NAMALWA (cell line): ENCODE data around the gene RECK.
A peak's percentile ranks its signal among the peaks of the same experiment; 100 is the strongest.

Source experiments
- DNase-seq: peaks from one replicate; pipeline ENCODE4 v3.0.0-alpha.2; 2015; ENCODE audit warnings: low spot score

Gene RECK

DNA sequence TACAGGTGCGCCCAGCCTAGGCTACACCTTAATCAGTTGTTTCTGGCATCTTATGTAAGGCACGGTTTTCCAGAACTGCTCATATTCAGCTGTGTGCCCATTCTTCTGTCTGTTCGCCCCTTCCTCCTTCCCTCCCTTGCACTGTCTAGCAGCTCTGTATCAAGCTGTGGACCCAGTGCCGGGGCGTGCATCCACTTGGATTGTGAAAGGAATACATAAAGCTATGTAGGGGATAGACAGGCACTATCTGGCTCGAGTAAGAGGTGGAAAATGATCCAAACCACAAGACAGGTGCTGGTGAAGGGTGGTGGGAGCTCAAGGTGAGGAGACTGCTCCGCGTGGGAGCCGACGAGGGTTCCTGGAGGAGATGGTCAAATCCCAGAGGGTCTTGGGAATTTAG is 101.8 kb downstream of the RECK start:
- DNase-seq = no peak

DNA sequence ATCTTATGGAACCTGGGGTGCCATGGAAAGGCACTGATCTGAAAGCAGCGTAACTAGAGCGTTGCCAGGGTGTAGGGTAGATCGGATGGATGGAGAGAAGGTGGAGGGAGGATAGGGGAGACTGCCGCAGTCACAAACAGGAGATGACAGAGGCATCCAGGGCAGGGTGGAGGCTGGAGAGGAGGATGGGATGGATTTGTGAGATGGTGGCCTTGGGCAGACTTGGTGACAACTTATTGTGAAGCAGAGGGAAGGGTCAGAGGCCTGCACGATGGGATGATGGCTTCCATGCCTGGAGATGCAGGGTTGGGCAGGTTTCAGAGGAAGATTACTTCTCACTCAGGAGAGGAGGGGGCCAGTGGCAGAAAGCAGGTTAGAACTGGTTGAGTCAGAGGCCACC is 102.2 kb downstream of the RECK start:
- DNase-seq = no peak

DNA sequence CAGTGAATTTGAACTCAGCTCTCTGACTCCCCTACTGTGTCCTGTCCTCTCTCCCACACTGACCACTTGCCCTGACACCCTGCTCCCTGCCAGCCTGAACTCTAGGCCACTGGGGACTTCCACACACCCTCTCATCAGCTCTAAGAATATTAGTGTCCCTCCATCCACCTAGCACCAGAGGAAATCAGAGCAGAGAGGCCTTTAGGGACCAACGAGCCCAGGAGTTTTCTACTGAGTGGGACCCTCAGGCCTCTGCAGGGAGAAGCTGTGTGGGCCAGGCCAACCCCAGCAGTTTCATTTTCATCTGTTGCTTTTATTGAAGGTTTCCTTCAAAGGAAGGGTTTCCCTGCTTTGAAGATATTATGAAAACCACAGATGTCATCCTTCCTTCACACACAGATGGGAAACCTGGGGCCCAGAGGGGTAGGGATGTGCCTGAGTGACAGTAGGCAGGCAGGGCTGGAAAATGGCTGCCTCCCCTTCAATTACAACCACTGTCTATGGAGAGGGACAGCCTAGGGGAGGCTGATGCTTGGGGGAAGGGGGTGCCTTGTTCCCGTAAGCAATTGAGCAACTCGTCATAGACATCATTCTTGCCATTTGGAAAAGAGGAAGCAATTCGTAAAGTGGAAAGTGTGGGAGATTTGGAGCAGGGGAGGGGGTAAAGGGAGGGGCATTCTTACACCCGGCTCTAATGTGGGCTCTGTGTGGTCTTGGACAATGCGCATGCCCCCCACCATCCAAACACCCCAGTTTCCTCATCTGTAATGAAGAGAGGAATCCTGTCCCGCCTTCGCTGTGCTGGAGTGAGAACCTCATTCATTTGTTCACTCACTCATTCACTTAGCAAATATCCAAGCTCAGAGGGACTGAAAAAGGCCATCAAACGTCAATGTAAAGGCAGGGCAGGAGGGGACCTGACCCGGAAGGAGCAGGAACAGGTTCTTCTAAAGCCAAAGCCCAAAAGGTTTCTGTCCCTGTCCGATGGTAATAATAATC is 103.7 kb downstream of the RECK start:
- DNase-seq = no peak

DNA sequence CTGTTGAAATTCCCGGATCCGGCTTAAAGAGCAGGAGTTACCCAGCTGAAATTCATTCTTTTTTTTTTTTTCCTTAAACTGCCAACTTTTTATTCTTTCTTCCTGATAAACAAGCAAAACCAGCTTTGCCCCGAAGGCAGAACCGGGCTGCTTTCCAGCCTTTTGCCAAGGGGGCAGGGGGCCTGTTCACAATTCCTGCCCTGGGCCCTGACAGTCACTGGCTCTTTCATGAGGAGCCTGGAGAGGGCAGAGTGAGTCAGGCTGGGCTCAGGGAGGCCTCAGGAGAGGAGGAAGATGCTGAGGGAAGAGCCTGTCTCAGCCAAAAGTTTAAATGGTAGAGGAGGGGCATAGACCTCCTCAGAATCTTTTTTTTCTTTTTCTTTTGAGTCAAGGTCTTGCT is 104.6 kb downstream of the RECK start:
- DNase-seq = no peak

DNA sequence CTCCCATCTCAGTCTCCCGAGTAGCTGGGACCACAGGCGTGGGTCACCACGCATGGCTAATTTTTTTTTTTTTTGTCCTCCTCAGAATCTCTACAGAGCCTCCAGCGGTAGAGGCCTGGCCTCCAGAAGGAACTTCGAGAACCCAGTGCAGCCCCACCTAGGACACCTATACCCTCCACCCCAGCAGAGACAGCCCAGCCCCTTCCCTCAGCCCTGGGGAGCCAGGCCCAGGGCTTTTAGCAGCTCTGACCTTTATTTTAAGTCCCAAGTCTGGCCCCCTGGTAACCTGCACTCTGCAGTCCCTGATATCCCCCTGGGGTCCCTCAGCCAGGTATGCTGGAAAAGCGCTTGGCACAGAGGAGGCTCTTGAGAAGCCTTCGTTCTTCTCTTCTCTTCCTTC is 105.0 kb downstream of the RECK start:
- no peak for DNase-seq

DNA sequence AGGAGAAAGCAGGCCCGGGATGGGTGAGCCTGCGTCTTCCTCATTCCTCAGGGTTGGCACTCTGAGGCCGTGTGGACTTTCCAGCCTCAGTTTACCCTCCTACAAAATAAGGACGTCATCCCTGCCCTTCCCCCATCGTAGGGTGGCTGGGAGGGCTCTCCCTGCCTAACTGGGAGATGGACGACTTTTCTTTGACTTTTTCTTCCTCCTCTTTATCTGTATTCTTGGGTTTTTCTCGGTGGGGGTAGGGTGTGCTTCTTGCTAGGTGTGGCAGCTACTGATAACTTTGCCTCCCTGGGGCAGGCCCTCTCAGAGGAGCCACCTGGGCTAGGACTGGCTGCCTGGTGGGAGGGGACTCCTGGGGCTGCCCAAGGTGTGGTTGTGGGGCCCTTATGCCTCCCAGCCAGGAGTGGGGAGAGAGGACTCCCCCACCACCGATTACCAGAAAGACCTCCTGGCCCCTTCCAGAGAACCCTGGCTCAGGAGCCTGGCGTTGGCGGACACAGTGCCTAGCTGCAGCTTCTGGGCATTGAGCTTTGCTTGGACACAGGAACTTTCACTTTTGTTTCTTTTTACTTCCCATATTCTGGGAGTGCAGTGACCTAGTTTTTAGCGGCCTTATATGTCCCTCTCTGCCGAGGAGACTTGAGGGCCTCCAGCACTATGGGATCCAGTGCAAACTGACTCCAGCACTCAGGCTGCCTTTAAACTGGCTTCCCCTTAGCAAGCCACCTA is 106.0 kb downstream of the RECK start:
- DNase-seq = no peak

DNA sequence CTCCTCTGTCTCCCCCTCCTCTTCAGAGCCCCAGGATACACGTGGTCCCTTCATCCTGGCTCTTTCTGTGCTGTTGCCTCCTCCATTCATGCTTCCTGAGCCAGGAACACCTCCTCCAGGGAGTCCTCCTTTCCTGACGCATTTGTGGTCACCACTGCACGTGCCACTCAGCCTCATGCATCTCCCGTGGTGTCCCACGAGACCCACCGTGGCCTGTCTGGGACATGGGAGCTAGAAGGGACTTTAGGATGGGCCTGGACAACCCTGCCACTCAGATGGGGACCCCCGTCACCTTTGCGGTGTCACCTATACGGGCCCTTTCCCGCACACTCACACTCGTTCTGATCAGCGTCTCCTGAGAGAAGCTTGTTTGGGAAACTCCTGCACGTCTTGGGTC is 106.5 kb downstream of the RECK start:
- no peak for DNase-seq

DNA sequence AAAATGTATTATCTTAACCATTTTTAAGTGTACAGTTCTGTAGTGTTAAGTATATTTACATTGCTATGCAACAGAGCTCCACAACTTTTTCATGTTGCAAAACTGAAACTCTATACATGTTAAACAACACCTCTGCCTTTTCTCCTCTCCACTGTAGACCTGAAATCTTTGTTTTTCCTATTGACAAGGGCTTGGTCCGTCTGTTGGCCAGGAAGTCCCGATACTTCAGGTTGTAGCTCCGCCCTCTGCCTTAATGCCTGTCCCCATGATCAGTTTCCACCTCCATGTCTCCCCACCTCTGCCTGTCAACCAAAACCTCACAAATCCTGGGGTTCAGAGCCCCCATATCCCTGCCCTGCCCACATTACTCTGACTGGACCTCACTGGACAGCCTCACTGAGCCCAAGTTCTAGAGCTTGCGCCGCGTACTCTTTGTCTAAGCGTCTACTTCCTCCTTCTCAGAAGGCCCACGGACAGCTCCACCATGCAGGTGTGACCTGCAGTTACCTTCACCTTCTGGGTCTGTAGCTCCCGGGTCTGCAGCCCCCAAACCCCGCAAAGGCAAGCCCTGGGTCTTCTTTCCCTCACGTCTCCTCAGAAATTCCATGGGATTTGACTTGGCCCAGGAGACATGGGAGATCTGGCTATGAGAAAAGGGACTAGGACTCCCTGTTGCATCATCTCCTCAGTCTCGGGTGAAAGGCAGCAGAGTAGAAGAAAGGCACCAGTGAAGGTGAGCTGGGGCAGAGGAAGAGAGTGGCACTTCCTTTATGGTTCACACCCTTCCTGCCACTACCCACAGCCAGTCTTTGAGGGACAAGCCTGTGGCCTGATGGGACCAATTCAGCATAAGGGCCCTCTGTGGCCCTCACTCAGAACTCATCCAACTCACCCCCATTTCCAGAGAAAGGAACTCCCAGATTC is 107.9 kb downstream of the RECK start:
- no peak for DNase-seq

DNA sequence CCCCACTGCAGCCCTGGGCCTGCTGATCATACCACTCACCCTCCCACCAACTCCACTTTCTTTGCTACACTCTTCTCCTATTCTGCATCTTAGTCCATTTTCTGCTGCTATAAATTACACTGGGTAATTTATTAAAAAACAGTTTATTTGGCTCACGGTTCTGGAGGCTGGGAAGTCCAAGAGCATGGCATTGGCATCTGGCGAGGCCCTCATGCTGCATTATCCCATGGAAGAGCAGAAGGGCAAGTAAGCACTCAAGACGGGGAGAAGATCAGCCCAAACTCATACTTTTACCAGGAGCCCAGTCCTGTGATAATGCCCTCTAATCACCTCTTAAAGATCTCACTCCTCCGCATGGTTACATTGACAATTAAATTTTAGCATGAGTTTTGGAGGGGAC is 109.3 kb downstream of the RECK start:
- DNase-seq = no peak

DNA sequence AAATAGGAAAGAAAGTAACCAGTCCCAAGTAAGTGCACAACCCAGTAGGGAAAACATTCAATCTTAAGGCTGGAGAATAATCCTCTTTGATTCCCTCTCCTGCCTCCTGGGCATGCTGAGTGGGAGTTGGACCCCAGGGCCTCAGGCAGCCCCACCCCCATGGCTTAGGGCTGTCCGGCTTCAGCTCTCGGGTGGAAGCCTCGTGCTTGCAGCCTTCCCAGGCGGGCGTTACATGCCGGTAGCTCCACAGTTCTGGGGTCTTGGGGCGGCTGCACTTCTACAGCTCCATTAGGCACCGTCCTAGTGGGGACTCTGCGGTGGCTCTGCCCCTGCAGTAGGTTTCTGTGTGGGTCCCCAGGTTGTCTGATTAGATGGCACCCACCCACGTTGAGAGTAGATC is 109.9 kb downstream of the RECK start:
- no peak for DNase-seq

DNA sequence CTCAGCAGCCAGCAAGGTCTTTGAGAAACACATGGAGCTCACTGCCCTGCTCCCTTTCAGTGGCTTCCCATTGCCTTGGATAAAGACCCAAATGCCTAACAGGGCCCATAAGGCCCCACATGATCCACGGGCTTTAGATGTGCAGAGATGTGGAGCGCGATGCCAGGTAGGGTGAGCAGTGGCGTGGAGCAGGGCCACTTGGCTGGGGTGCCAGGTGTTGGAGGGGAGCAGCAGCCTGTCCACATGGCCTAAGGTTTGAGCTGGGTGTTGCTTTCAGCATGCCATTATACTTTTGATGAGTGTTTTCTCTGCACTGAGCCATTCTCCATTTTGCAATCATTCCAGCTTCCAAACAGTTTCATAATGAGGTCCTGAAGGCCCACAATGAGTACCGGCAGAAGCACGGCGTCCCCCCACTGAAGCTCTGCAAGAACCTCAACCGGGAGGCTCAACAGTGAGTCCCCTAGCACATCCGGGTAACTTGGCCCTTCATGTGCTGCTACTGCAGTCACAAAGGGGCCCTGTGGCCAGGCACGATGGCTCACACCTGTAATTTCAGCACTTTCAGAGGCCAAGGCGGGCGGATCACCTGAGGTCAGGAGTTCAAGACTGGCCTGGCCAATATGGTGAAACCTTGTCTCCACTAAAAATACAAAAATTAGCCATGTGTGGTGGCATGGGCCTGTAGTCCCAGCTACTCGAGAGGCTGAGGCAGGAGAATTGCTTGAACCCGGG is 110.9 kb downstream of the RECK start:
- no peak for DNase-seq

DNA sequence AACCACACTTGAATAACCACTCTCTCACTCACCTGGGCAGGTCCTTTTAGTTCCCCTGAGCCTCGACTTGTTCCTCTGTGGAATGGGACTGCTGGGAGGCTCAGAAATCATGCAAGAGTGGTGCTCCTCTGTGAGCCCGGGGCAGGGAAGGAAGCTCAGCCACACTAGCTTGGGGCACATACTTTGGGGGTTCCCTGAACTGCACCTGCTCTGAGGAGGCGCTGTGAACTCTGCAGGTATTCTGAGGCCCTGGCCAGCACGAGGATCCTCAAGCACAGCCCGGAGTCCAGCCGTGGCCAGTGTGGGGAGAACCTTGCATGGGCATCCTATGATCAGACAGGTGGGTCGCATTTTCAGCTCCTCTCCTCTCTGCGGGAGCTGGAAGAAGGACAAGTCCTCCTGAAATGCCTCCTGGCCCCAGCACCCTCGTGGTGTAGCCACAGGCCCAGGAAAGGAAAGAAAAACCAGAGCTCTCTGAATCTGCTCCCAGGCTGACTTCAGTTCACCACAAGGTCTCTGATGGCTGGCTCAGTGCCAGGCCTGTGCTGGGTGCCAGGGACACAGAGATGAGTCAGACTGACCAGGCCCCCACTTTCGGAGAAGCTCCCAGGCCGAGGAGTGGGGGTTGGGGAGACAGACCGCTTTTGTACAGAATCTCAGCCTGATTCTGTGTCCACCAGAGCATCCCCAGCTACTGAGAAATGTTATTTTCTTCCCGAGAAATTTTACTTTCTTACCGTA is 111.8 kb downstream of the RECK start:
- DNase-seq = peak; percentile 34

DNA sequence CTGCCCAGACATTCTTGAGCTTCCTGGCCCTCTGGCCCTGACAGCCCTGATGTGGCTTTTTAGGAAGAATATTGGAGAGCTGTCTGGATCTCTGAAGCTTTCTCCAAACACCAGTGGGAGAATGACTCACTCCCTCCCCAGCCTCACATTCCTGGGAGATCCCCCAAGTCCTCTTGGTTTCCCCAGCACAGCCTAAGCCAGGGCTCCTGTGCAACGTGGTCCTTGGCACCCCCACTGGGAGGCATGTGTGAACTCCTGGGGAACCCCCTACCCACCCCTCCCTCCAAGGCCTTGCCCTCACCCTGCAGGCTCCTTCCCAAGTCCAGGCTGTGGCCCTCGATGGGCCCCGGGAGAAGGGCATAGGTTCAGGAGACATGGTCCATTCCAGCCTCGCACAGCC is 112.5 kb downstream of the RECK start:
- no peak for DNase-seq

DNA sequence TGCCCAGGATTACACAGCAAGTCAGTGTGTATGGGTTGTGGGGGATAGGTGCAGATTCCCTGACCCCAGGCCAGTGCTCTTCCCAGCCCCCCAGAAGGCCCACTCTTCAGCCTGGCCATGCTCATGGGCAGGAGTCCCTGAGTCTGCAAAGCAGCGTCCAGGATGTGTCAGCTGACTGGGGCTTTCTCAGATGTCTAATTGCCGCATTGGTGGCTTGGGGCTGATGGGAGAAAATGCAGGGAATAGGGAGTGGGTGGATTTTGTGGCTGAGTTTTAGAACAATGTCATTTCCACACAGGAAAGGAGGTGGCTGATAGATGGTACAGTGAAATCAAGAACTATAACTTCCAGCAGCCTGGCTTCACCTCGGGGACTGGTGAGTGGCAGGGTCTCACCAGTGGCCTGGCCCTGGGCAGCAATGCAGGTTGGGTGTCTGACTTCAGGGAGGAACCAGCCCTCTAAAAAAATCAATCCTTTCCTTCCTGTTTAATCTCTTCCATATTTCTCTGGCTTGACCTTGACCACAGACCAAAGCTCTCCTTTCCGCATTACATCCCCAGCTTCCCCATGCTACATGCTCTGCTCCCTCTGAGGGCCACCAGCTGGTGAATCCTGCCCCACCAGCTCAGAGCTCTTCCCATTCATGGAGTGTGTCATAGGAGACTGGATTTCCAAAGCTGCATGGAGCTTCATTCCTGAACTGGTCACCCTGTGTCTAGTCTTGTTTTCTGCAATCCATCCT is 114.0 kb downstream of the RECK start:
- no peak for DNase-seq

DNA sequence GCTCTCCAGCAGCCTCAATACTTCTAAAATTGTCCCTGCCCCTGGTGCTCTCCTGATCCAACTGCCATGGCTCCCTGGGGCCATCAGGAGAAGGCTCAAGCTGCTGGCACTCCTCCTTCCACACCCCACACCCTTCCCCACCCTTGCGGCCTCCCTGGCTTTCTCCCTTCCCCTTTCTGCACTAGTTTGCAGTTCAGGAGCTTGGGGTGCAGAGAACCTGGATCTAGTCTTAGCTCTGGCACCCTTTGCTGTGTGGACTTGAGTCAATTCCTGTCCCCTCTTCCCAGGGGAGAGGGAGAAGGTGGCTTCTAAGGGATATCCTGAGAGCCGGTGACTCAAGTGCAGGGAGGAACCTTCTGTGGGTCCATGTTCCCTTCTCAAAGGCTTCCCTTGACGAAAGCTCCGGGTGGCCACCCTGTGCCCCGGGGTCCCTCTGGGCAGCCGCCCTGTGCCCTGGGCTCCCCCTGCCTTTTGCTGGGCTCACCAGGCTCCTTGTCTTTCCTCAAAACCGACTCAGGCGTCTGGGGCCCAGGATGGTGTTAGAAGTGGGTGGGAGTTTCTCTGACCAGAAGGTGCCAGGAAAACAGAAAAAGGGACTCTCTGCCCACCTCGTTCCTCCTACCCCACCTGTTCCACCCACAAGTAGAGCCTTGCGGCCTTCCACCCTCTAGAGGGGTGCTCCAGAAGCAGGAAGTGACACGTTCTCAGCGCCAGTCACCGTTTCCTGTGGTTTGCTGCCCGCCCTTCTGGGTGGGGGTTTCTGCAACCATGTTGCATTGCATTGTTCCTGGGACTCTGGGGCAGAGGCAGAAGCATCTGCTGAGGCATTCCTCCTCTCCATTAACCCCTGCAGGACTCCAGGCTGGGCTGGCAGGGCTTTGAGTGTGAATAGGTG is 114.8 kb downstream of the RECK start:
- peak; percentile 81 for DNase-seq

DNA sequence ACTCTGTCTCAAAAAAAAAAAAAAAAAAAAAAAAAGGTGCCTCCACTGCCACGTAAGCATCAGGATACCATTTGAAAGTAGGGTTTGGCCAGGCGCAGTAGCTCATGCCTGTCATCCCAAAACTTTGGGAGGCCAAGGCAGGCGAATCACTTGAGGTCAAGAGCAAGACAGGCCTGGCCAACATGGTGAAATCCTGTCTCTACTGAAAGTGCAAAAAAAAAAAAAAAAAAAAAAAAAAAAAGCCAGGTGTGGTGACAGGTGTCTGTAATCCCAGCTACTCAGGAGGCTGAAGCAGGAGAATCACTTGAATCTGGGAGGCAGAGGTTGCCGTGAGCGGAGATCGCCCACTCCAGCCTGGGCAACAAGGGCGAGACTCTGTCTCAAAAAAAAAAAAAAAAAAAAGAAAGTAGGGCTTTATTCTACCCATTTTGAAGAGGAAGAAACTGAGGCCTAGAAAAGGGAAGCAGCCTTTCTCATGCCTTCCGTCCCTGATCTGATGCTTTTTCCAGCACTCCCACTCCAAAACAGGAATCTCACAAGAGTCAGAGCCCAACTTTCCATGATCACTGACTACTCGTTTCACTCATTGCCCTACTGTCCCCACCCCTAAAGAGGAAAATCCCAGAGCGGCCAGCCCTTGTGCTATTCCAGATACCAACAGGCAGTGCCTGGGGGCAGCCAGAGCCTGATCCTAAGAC is 116.2 kb downstream of the RECK start:
- DNase-seq = no peak

DNA sequence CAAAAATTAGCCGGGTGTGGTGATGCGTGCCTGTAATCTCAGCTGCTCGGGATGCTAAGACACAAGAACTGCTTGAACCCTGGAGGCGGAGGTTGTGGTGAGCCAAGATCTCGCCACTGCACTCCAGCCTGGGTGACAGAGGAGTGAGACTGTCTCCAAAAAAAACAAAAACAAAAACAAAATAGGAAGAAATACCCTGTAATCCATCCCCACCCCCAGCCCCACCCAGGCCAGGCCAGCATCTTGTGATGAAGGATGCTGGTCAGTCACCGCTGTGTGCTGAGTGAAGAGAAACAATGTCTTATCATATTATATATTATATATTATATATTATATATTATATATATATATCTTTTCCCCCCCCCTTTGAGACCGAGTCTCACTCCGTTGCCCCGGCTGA is 117.0 kb downstream of the RECK start:
- no peak for DNase-seq

DNA sequence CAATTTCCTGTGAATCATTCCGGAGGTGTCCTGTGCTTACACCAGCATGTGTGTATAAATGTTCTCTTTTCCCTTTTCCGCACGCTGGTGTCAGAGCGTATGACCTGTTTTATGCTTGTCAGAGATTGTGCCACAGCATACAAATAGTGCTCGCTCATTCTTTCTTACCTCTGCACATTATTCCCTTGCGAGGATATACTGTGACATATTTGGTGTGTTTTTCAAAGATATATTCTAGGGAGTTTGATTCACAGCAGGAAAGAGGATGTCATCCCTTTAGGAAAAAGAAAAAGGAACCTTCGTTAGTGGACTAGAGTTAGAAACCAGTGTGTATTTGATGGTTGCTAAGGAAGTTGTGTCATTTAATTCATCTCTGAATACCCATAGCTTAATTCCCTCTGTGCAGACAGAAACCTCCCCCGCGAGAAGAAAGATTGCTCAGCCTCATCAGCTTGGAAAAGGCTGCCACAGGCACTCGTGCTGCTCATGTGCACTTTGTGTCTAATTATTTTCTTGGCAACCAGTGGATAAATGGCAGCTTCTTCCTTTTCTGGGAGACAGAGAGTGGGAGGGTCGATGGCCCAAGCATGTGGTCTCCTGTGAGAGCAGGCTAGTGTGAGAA is 117.7 kb downstream of the RECK start:
- DNase-seq = peak; percentile 44
